Islet of Langerhans (tissue), 1 donor: ENCODE data around the gene CMTM7.
A peak's percentile ranks its signal among the peaks of the same experiment; 100 is the strongest.

Source experiments
- FAIRE-seq: peaks from one replicate; lab custom pipeline; 2011; peaks lifted over from hg19 to GRCh38; lab: Jason Lieb, UNC

Gene CMTM7

DNA sequence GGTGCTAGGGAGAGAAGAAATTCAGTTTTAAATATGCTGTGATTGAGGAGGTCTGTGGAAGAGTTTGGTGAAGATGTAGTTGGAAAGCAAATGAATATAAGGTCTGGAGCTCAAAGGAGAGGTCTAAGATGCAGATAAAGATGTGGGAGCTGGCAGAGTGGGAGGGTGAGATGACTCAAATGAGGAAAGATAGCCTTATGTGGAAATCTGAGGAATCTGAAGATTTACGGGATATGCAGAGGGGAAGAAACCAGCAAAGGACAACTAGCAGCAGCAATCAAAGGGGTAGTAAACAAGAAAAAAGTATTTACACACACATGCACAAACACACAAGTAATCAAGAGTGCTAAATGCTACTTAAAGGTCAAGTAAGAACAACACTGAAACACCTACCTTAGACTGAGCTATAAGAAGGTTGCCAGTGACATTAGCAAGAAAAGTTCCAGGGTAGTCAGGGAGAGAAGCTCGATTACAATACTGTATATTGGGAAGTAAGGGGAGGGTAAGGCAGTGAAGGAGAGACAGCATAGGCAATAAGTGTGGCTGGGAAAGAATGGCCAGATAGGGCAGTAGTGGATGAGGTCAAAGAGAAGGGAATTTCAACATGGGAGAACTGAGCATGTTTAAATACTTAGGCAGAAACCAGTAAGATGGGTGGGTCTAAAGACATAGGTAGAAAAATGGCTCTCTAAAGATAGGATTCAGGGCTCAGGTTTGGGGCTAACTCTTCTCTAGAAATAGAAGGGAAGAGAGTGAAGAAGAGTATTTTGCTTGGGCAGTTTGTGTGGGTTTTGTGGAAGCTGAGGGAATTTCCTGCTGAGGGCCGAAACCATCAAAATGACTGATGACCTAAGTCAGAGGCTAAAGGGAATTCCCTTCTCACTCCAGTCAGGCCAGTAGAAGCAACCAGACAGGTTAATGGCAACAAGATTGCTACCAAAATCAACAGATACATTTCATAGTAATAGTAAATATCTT lies 102.1 kb downstream of the CMTM7 start:
- FAIRE-seq = no peak

DNA sequence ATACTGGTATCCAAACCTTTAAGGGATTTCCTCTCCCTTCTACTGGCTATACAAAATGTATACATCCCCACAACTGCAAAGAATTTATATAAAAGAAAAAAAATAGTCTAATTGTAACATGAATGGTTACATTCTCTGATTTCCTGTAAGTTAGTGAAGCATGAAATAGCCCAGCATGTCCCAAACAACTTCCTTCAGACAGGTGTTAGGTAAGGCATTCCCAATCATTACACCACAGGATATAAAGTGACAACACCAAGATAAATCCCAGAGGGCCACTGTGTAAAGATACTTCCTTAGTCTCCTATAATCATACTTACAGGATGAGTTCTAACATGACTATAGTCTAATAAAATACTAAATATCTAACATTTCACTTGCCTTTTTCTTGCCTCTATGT lies 103.4 kb downstream of the CMTM7 start:
- FAIRE-seq = no peak

DNA sequence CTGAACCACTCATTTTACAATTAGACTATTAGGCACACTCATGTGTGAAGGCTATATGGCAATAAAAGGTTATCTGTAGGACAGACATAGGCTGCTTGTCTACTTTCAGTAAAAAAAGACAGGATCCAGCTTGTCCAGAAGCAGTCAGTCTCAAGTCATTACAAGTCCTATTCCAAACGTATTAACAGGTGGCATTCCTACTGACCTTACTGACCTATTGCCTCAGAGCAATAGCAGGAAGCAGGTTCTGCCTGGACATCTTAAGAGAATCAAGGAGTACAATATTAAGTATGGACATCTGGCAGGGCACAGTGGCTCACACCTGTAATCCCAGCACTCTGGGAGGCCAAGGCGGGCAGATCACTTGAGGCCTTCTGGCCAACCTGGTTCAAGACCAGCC lies 104.0 kb downstream of the CMTM7 start:
- FAIRE-seq = no peak

- FAIRE-seq = no peak
Measured at GRCh38 chr3:32498252-32498651, 106.6 kb downstream of the CMTM7 start.

DNA sequence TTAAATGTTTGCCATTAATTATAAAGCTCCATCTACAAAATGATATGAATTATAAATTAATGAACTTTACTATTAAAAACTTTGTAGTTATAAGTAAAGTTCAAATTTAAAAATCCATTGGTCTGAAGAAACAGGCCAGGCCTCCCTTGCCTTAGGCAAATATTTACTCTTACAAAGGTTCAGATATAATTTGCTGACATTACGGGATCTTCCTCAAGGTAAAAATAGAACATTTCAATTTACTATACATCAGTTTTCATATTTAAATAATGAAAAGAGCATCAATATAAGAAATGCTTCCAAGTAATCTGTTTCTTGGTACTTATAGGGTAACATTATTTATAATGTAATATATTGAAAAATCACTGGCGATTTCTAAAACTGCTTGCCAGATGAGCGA lies 107.3 kb downstream of the CMTM7 start:
- FAIRE-seq = peak; percentile 85

DNA sequence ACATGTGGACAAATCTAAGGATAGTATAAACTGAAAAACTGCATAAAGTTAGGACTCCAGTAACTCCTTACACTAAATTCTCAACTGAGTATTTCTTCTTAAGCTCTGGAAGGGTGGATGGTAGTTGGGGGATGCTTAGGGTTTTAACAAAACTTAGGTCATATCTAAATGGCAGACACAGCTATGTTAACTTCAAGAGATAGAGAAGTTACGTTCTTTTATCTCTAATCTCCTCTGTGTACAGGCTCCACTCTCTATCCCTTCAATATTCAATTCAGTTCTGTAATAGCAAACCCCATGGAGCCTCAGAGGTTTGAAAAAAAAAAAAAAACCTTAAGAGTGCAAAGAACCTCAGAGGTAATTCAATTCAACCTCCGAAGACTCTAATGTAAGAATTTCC lies 107.9 kb downstream of the CMTM7 start:
- no peak for FAIRE-seq

GRCh38 chr3:32500231-32500630 lies 108.6 kb downstream of the CMTM7 start:
- no peak for FAIRE-seq

DNA sequence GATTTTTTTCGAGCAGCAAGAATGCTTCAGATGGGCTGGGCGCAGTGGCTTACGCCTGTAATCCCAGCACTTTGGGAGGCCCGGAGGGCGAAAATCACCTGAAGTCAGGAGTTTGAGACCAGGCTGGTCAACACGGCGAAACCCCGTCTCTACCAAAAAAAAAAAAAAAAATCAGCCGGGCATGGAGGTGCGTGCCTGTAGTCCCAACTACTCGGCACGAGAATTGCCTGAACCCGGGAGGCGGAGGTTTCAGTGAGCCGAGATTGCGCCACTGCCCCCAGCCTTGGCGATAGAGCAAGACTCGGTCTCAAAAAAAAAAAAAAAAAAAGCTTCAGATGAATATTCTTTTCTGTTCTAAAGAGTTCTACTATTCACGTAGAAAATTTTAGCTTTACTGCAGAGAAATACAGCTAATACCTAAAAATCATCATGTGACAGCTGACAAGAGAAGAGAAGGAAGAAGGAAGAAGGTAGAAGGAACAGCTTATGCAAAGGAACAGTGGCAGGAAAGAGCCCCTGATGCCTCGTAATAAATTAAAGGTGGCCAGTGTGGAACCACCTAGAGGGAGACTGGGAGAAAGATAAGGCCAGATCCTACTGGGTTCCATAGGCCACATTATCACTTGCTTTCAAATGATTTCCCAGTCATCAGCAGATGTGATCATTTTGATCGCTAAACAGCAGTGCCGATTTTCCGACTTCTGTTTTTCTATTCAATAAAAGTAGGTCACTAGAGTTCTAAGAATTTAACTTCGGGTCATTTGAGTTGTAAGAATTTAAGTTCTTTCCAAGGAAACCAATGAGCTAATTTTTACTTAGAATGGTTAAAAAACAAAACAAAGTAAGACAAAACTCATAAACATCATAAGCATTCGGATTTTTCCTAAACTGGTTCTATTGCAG lies 109.5 kb downstream of the CMTM7 start:
- no peak for FAIRE-seq

DNA sequence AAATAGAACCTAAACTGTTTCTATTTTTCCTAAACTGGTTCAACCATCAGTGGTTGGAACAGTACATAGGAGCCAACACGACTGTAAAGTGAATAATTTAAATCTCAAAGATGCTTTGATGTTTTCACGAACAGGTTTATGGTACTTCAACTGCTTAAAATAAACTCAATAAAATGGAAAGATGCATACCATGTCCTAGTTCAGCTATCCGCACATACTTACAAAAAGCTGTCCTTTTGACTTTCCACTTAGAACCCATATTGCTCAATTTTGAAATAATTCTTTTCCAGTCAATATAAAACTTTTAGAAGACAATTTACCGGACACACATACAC lies 110.1 kb downstream of the CMTM7 start:
- FAIRE-seq = peak; percentile 27

- FAIRE-seq = no peak
Measured at GRCh38 chr3:32502118-32502945, 110.7 kb downstream of the CMTM7 start, which contains the start of gene CMTM6. TSS of gene CMTM6 (minus strand) at chr3:32502852. CDS start at chr3:32502745, 107 bp downstream.

DNA sequence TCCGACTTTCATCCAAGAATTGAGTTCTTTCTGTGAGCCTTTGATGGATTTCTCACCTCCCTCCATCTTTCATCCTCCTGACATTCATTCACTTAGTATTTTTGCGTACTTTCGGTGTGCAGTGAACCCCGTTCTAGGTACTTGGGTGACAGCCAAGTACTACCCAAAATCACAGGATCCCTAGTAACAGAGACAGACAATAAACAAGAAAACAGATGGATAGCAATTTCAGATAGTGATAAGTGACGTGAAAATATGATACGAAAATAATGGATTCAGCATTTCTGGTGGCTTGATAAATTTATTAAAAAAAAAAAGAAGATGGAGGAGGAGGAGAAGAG lies 111.3 kb downstream of the CMTM7 start:
- FAIRE-seq = no peak
